Amniotic epithelial cell (primary cell): ENCODE results near the gene PBOV1.

ENCODE experiments used
- DNase-seq: peaks from one replicate; pipeline ENCODE4 v3.0.0-alpha.2; 2010; ENCODE audit warnings: low read depth

Gene PBOV1

DNA sequence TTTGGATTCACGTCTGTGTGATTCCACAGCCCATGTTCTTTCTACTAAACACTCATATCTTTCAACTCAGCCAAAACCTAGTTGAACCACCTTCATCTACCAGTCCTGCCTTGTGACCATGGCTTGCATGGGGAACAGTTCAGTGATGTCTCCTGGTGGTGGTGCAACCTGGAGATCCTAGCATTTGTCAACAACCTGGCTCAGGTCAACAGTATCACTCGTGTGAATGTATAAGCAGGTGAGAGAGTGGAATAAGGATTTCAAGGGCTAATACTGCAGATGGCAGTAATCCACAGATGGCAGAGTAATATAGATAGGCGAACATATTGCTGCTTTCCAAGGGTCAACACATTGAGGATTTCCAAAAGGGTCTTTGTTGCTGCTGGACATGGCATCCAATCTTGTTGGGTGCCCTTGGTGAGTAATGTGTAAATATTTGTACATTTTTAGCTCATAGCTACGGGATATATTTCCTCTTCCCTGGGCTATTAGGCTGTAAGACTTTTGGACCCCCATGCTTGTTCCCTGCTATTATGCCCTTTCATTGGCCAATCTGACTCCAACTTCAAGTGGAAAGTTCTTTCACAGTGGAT is 13.4 kb downstream of the PBOV1 start:
- no peak for DNase-seq

DNA sequence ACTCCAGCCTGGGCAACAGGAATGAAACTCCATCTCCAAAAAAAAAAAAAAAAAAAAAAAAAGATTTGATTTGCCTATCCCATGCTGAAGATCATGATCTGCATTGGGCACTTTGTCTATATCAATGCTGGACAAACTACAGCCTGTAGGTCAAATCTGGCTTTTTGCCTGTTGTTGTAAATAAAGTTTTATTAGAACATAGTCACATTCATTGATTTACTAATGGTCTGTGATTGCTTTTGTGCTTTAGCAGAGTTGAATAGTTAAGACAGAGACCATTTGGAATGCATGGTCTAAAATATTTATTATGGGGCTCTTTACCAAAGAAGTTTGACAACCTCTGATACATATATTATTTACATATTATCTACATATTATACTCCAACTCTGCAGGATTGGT is 14.0 kb downstream of the PBOV1 start:
- no peak for DNase-seq

DNA sequence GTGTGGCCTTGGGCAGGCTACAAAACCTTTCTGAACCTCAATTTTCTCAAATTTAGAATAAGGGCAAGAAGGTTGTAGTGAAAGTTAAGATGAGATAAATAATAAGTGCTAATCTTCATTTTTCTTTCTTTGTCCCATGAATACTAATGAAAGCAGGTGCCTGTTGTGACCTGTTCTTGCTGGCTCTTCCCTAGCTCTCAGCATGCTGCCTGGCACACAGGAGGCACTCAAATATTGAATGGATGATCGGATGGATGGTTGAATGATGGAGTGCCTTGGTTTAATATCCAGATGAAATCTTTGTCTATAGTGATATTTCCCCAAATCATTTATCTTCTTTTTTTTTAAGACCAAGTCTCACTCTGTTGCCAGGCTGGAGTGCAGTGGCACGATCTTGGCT is 15.0 kb downstream of the PBOV1 start:
- DNase-seq: no peak

DNA sequence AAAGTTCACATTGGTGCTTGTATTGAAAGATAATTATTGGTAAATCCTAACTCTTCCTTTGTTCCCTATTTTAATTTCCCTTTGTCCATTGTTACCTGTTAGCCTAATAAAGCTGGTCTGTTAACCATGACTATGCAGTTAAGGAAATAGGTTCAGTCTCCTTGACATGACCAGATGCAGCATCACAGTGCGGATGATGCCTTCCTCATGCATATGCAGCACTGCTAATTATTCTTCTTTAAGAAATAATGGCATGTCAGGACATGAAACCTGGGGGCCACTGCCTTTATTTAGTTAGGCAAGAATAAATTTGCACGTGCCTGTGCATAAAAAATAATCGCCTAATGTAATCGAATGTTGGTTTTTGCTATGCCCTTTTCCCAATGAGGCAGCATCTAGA is 16.5 kb downstream of the PBOV1 start:
- DNase-seq: no peak

DNA sequence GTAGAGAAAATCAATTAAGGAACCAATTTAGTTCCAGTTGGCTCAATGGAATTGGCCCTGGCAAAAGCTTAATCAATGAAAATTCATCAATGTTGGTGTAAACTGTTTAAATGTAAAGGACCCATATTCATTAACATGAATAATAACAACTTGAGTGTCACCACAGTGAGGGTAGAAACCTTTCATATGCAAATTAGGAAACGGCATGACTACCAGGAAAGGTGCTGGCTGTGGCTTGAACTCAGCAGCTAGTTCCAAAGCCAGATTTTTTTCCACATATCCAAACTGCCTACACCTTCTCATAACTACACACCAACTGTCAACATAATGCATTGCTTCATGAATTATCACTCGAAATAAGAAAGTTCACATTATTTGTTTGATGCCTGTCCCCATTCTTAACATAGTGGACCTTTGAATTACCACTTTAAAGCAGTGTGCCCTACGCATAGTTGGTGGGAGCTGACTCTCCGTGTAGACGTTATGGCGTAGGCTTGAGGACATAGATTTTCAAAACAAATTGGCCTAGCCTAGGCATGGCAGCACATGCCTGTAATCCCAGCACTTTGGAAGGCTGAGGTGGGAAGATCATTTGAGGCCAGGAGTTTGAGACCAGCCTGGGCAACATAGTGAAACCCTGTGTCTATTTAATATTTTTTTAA is 19.7 kb downstream of the PBOV1 start:
- DNase-seq: no peak

DNA sequence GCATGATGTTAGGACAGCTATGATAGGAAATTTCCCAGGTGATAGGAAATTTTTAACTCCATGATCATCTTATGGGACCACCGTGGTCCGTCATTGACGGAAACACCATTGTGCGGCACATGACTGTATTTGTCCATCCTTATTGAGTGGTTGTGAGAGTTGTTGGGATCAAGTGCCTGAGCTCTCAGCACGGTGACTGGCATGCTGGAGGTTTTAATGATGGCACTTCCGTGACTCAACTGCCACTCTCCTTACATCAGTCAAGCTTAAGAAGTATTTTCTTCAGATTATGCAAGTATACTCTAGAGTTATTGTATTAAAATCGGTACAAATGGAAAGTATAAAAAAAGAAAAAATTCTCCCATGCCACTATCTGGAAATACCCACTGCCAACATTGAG is 20.7 kb downstream of the PBOV1 start:
- no peak for DNase-seq

DNA sequence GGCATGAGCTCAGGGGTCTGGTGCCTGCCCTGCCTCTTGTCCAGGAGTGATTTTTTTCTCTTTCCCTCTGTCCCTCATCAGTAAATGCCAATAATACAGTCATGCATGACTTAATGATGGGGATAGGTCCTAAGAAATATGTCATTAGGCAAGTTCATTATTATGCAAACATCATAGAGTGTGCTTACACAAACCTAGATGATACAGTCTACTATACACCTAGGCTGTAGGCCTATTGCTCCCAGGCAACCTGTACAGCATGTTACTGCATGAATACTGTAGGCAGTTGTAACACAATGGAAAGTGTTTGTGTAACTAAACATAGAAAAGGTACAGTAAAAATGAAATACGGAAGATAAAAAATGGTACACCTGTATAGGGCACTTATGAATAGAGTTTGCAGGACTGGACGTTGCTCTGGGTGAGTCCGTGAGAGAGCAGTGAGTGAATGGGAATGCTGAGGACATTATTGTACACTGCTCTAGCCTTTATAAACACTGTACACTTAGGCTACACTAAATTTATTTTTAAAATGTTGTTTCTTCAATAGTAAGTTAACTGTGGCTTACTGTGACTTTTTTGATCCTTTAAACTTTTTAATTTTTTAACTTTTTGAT is 22.1 kb downstream of the PBOV1 start:
- no peak for DNase-seq

DNA sequence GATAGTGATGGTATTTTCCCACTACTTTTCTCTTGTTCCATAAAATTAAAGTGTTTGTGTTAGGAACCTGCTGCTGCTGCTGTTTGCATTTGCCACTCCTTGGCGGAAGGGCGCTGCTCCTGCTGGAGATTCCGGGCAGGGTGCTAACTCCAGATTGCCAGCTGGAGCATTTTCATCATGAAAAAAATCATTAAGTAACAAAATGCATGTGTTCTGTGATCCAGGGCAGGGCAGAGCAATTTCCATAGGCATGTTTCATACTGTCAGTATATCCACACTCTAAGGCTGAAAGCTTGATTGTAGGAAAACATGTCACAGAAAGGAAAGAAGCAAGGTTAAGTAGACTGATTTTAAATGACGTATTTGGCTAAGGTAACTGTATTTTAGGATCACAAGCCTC is 24.0 kb downstream of the PBOV1 start:
- no peak for DNase-seq

DNA sequence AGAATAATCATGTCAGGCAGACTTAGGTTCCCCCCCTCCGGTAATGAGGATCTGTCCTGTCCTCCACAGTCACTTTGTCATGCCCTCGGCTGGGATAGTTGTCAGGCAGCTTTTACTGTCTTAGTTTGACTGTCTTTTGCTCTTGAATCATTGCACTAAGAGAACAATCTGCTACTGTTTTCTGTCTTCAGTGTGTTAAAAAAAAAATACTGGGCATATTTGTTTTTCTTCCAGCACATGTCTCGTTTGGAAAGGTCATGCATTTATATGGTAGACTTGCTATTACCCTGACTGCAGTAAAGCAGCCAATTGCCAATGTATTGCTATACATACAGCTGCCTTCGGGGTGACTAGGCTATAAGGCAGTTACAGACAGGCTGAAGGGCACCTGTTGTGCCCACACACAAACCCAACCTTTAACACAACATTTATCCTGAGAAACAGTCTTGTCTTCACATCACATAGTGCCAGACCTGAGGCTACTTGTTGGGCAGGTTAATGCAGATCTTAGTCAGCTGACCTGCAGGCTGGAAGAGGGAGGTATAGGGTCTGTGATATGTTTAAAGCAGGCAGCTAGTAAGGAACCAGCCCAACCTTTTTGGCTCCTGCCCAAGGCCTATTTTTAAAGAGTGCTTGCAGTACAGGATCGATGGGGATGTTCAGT is 29.9 kb downstream of the PBOV1 start:
- DNase-seq: no peak

DNA sequence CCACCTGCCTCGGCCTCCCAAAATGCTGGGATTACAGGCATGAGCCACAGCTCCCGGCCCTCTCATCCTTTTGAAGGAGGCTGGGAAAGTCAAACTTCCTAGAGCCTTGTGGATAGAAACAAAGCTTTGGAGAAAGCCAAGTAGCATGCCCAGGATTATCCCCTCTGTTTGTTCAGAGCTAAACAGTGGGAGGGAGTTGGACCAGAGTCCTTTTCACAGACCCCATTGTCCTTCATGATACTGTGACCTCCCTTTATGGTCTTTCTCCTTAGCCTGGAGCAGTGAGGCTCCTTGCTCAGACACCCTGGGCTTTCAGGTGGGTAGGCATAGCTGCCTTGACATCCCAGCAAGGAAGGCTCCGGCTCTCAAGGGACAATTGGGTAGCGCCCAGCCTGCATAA is 31.1 kb downstream of the PBOV1 start:
- DNase-seq: no peak

DNA sequence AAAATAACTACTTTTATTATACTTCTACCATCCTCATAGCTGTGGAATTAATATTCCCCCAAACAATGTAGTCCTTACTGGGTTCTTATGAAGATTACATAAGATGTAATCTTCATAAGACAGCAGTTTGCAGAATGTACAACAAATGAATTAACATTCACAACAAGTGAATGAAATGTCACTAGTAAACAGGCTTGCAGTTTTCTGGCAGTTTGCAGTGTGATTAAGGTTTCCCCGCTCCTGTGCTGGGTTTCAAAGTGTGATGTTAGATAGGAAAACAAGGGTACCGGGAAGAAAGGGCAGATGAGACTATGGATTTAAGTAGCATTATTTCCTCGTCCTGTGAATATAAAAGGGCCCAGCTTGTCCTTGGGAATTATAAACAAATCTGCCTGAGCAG is 34.1 kb downstream of the PBOV1 start:
- DNase-seq: no peak

DNA sequence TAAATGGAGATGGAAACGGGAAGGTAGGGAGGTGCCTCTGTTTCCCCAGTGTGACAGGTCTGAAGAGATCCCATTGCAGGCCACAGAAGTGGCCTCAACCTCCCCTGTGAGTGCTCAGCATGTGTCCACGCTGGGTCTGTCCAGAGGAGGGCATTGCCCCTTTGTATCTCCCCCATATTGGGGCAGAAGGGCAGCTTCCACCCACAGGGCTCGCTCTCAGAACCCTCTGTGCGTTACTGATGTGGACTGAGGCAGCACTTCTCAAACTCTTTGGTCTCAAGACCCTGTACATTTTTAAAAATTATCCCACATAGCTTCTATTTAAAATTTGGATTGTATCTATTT is 34.5 kb downstream of the PBOV1 start:
- DNase-seq: no peak

DNA sequence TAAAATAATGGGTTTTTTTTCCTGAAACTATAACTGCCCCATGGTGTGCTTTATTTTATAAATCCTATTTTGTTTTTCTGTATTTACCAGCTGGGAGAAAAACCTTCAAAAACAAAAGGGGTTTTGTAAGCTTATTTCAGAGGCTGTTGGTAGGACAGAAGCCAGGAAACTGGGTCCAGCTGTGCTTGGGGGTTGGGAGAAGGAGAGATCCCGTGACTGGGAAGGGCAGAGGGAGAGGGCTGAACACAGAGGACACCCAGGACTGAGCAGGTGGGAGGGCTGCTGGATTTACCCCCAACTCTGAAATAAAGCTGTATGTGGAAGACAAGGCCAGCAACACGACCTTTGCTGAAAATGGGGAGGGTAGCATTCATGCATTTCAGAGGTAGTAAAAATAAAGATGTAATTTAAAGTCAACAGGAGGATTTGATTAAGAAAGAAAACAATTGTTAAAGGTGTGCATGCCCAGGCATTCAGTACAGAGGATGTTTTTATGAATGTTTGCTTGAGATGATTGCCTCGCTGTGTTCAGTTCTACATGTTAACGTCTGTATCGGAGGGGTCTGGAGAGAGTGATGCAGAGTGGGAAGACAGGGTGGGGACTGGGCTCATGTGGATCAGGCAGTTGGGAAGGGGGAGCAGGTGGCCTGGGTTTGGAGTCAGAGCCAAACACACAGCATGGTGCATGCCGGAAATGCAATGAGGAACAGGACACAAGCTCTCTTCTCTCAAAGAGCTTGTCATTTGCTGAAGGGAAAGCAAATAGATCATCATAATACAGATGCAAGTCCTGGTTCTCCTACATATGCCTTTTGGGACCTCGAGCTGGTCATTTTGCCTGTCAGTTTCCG is 35.1 kb downstream of the PBOV1 start:
- no peak for DNase-seq

DNA sequence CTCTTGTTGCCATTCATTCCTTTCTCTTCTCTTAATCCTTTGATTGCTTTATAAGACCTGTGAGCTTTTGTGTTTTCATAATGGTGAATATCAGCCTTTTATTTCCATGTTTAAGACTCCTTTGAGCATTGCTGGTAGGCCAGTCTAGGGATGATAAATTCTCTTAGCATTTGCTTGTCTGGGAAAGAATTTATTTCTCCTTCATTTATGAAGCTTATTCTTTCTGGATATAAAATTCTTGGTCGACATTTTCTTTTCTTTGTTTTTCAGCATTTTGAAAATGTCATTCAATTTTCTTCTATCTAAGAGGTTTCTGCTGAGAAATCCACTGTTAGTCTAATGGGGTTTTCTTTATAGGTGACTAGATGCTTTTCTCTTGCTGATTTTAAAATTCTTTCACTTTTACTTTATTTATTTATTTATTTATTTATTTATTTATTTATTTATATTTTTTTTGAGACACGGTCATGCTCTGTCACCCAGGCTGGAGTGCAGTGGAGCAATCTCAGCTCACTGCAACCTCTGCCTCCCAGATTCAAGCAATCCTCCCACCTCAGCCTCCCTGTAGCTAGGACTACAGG is 41.5 kb downstream of the PBOV1 start:
- no peak for DNase-seq

DNA sequence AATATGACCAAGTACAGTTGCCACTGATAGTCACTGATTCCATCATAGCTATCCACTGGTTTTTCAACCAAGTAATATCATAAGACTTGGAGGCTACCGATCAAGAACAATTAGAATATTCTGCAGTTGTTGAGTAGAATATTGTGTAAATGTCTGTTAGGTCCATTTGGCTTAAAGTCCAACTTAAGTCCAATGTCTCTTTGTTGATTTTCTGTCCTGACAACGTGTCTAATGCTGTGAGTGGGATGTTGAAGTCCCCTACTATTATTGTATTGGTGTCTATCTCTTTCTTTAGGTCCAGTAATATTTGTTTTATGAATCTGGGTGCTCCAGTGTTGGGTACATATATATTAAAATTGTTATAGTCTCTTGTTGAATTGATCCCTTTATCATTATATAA is 42.7 kb downstream of the PBOV1 start:
- DNase-seq: no peak
